GM19438 (cell line): ENCODE data around the gene RNF13.
"Not testable (repeated sequence)": the region's sequence is repeated elsewhere in the genome, so short reads cannot be mapped to it uniquely, and the experiment has no call there.

Source experiments
- ATAC-seq: cut with Tn5 transposase; IDR thresholded peaks from one replicate; pipeline ENCODE4 v1.9.1; 2021; ENCODE audit warnings: low read depth; ENCODE audit not compliant: unreplicated experiment

Gene RNF13

DNA sequence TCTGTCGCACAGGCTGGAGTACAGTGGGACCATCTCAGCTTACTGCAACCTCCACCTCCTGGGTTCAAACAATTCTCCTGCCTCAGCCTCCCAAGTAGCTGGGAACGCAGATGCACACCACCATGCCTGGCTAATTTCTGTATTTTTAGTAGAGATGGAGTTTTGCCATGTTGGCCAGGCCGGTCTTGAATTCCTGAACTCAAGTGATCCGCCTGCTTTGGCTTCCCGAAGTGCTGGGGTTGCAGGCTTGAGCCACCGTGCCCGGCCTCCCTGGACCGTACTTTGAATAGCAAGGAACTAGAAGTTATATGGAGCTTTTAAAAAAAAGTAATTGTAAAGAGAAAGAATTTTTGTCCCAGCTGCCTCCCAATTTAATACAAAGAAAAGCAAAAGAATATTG lies 12.3 kb upstream of the RNF13 start:
- no peak for ATAC-seq

DNA sequence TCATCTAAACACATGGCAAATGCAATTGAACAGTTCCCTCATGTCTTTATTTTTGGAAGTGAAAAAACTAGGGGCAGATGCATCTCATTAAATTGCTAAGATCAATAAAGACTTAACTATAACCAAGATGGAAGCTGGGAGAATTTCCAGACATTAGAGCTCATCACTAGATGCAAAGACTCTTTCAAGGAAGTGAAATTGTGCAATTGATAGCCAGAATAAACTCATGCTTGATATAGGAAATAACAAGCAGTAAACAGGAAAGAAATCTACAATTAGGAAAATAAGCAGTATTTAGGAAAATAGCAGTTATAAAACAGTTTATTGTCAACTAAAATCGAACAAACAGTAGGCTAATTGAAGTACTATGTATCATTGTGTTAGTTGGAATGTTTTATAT lies 11.8 kb upstream of the RNF13 start:
- no peak for ATAC-seq

DNA sequence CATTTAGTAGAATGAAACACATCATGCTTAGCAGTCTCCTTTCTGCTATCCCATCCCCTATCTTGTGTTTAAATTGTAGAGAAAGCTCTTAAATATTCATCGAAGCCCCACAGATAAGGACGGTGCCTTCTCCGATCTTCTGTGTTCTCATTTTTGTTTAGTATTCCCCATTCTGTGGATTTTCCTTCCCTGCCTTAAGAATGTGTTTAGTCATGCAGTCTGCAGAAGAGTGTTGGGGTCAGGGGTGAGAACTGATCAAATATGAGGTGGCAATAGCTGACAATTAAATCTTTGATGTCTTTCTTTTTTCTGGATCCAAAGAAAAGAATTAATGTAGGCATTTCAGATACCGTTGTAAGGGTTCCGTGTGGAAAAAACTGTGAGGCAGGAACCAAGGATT lies 11.4 kb upstream of the RNF13 start:
- no peak for ATAC-seq

DNA sequence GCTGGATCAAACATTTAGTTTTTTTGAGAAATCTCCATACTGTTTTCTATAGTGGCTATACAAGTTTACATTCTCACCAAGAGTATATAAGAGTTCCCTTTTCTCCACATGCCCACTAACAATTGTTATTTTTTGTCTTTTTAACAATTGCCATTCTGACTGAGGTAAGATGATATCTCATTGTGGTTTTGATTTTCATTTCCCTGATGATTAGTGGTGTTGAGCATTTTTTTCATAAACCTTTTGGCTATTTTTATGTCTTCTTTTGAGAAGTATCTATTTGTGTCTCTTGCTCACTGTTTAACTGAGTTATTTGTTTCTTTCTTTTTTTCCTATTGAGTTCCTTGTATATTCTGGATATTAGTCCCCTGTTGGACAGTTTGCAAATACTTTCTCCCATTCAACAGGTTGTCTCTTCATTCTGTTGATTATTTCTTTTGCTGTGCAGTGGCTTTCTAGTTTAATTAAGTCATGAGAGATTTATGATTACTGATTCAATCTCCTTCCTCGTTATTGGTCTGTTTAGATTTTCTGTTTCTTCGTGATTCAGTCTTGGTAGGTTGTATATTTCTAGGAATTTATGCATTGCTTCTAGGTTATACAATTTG lies 6.7 kb upstream of the RNF13 start:
- no peak for ATAC-seq

DNA sequence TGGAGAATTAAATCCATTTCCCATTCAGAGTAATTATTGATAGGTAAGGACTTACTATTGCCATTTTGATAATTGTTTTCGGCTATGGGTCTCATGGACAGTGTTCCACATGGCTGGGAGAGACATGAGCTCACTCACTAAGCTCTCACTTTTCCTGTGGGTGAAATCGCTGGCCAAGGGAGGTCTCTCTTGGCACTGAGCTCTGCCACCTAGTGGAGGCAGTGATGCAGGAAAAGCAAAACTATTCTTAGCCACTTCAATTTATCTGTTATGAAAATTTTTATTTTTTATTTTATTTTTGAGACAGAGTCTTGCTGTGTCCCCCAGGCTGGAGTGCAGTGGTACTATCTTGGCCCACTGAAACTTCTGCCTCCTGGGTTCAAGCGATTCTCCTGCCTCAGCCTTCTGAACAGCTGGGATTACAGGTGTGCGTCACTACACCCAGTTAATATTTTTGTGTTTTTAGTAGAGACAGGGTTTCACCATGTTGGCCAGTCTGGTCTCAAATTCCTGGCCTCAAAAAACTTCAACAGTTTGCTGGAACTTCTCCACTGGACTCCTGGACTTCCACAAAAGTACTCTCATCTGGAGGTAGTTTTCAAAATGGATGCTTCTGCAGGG lies 4.7 kb upstream of the RNF13 start:
- ATAC-seq: no peak

DNA sequence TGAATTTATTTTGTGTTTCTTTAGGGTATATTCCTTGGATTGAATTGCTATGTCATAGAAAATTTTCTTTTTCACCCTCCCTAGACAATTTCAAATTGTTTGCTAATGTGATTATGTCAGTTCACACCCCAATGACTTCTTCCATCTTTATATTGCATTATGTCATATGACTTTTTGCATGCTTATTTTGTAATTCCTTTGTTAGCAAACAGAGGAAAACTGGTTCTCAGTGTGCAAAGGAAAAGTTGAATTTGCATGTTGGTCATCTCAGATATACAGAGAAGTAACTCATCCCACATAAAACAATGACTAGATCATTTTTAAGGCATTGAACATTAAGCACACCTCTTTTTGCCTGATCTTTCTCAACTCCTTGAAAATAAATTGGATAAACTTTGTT lies 3.3 kb upstream of the RNF13 start:
- no peak for ATAC-seq

DNA sequence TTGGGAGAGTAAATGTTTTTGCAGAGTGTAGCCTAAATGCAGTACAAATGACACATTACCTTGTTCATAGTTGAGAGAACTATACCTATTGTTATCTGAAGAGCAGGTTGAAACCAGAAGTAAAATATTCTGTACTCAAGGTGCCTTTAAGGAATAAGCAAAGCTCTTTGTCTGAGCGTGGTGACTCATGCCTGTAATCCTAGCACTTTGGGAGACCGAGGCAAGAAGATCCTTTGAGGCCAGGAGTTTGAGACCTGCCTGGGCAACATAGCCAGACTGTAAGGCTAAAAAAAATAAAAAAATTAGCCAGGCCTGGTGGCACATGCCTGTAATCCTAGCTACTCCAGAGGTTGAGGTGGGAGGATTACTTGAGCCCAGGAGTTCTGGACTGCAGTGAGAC lies 2.2 kb upstream of the RNF13 start:
- no peak for ATAC-seq

DNA sequence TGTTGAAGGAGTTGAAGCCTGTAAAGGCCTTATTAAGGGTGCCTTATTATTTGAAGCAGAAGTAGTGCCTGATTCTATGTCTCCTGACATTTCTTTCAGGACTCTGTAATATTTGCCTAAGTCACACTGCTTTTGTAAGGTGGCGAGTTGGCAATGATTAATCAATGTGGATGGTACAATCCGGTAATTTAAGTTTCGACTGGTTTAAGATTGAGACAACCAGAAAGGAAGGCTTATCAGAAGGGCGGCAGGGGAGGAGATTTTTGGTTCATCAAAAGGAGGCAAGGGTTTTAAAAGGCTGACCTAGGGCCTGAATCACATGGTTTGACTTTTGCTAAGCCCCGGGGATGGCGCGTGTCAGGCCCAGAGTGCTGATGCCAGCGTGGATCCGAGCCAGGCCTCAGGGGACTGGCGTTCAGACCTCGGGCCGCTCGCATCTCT lies 830 bp upstream of the RNF13 start:
- no peak for ATAC-seq

DNA sequence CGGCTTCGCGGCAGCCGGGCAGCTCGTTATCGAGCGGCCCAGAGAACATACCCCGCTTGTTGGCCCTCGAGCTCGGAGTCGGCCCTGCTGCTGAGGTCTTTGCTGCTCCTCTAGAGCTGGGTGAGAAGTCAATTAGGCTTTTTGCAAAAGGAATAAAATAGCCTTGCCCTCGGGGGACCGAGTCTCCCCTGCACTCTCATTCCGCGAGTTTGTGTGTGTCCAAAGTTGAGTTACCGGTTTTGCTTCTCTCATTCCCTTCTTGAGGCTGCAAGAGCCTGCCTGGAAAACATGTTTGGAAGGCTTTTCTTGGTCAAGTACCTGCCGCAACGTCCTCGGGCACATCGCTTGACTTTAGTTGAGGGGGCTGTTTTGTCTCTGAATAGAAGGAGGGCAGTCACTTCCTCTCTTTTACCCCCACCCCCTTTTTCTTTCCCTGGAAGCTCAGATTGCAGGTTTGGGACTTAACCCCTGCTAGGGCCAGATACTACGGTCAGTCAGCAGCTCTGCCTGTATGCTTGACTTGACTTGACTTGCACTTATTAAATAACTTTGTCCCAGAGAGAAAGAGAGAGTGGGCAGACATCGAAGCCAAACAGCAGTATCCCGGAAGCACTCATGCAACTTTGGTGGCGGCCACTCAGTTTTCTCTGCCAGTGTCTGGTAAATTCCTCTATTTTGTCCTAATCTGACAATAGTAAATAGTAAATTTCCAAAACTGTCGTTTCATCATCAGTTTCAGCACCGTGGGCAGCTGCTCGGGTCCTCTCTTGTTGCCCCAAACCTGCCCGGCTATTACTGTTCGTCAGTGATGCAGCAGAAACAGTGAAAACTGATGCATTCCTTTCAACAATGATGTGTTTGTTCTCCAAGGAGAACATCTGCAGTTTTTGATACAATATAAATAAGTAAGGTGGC lies 609 bp downstream of the RNF13 start:
- peak; percentile 24 for ATAC-seq

DNA sequence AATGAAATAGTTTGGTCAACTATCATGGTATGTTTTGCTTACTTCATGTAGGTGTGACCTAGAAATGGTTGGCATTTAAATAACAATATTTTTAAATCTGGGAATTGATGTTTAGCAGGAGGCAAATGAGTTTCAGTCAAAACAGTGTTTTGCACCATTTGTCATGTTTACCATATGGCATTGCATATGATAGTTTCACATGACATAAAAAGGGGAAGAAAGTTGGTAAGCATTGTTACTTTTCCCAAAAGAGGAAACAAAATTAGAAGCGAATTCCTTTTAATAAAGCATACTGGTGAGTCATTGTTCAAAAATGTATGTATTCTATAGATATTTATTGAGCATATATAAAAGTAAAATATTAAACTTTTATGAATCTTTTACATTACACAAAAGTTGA lies 2.3 kb downstream of the RNF13 start:
- no peak for ATAC-seq

DNA sequence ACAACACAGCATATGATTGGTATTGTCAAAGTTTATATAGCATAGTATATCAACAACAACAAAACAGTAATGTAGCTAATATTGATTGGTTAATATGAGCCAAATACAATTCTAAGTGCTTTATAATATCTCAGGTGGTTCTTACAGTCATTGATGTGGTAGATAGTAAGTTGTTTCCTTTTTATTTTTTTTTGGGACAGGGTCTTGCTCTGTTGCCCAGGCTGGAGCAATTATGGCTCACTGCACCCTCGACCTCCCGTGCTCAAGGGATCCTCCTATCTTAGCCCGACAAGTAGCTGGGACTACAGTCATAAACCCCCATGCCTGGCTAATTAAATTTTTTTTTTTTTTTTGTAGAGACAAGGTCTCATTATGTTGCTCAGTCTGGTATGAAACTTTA lies 2.7 kb downstream of the RNF13 start:
- ATAC-seq: no peak

DNA sequence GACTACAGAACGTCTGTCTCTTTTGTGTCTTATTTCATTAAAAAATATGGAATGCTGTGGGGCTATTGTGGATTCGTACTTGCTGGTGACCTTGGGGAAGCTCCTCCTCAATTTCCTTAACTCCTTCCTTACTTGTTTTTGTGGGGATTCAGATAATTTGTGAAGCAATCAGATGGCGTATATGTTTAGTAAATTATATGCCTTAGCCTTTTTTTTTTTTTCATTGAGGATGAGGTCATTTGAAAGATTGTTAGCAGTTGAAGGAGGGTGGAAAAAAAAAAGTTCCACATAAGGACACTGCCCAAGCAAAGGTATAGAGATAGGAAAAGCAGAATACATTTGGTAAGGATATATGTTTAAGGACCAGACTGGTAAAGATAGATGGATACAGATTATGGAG lies 3.3 kb downstream of the RNF13 start:
- no peak for ATAC-seq

DNA sequence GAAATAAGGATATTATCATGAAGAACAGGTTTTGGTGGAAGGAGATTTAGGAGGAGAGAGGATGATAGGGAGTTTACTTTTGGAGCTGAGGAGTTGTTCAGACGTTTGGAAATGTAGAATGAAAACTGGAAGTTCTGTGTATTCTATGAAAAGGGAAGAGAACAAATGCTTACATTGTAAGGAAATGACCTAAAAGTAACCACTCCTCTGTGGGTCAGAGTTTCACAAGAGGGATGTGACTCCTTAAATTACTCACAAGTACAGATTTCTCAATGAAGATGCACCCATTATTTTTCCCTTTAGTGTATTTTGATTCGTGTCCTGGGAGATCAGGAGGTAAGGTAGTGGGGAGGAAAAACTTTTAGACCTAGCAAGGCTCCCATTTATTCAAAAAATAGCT lies 4.0 kb downstream of the RNF13 start:
- no peak for ATAC-seq

DNA sequence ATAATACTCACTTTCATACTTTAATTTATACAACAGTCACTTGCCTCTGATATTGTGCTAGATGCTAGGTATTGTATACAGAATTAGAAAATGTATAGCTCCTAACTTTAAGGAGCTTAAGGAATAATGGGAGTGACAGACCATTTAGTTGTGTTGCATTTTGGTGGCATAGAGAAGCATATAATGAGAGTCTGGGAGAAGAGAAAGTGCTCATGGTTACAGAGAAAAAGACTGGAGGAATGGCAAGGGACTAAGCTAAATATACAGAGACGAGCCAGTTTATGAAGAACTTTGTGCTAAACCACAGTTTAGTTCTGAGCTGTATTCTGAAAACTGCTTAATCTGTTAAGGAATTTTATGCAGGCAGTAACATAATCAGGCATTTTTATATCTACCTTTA lies 6.4 kb downstream of the RNF13 start:
- ATAC-seq: no peak

DNA sequence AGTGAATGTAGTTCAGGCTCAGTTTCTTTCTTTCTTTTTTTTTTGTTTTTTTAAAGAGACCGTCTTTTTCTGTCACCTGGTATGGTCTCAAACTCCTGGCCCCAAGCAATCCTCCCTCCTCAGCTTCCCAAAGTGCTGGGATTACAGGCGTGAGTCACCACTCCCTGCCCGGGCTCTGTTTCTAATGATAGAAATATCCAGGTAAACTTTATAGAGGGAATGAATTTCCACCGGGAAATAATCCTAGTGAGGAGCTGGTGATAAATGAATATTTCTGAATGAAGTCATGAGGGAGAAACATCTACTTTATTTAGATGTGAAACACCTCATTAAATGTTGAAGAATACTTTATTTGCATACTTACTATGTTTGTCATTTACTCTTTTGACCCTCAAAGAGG lies 7.2 kb downstream of the RNF13 start:
- no peak for ATAC-seq

DNA sequence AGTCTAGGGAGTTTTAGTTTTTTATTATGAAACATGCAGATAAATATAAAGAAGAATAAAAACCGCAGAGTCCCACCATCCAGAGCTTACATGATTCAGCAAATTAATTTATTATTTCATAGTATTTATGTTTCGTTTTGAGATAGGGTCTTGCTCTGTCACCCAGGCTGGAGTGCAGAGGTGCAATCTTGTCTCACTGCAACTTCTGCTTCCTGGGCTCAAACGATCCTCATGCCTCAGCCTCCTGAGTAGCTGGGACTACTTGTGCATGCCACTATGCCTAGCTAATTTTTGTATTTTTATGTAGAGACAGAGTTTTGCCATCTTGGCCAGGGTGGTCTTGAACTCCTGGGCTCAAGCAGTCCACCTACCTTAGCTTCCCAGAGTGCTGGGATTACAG lies 13.6 kb downstream of the RNF13 start:
- no peak for ATAC-seq

DNA sequence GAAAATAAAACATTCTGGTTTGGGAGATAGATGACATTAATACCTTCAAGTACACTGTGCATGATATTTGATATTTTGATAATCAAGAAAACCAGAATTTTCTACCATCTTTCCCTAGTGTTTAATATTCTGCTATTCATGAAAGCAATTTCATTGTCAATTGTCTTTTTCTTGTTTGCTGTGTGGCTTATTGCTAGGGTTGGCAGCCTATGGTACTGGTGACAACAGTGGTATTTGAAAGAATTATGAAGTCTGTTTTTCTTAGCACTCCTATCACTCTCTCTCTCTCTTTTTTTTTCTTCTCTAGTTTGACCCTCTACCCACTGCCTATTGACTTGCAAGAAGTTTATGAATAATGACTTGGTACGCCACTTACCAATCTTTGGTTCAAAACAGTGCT lies 15.4 kb downstream of the RNF13 start:
- no peak for ATAC-seq

DNA sequence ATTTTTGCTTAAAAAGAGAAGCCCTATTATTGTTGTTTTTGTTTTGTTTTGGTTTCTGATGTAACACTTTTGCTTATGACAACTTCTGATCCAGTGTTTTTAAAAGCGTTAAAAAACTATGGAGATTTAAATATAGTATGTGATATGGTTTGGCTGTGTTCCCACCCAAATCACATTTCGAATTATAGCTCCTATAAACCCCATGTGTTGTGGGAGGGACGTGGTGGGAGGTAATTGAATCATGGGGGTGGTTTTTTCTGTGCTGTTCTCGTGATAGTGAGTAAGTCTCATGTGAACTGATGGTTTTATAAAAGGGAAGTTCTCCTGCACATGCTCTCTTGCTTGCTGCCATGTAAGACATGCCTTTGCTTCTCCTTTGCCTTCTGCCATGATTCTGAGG lies 16.6 kb downstream of the RNF13 start:
- not testable (repeated sequence) for ATAC-seq

DNA sequence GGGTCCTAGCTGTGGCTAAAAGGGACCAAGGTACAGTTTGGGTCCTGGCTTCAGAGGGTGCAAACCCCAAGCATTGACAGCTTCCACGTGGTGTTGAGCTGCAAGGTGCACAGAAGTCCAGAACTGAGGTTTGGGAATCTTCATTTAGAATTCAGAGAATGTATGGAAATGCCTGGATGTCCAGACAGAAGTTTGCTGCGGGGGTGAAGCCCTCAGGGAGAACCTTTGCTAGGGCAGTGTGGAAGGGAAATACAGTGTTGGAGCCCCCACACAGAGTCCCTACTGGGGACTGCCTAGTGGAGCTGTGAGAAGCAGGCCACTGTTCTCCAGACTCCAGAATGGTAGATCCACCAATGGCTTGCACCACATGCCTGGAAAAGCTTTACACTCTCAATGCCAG lies 17.9 kb downstream of the RNF13 start:
- no peak for ATAC-seq

DNA sequence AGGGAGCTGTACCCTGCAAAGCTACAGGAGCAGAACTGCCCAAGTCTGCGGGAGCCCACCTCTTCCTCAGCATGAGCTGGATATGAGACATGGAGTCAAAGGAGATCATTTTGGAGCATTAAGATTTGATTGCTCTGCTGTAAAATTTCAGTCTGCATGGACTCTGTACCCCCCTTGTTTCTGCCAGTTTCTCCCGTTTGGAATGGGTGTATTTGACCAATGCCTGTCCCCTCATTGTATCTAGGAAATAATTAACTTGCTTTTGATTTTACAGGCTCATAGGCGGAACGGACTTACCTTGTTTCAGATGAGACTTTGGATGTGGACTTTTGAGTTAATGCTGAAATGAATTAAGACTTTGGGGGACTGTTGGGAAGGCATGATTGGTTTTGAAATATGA lies 18.3 kb downstream of the RNF13 start:
- ATAC-seq: no peak

DNA sequence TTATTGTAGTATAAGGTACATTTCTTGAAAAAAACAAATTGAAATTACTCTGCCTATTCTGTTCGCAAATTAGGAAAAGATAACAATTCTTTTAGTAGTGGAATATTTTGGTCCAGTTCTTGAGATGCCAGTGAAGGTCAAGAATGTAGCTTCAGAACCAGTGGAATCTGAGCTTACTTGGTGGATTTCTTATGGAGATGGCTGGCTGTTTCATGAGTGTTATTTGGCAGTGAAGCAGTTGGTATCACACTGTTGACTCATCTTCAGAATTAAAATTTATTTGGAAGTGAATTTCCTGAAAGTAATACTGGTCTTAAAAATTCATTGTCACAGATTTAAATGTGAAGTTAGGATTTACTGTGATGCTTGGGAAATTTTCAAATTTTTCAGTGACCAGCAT lies 19.1 kb downstream of the RNF13 start:
- no peak for ATAC-seq

DNA sequence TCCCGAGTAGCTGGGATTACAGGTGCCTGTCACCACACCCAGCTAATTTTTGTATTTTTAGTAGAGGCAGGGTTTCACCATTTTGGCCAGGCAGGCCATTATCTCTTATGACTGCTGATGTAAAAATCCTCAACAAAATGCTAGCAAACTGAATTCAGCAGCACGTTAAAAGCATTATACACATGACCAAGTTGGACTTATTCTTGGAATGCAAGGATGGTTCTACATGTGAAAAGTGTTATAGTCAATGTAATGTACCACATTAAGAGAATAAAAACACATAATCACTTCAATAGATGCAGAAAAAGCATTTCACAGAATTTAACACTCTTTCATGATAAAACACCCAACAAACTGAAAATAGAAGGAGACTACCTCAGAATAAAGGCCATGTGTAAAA lies 20.2 kb downstream of the RNF13 start:
- ATAC-seq: no peak
